ENCODE measurements around the gene USP32.
A peak's percentile ranks its signal among the peaks of the same experiment; 100 is the strongest.
"Not testable (repeated sequence)": the region's sequence is repeated elsewhere in the genome, so short reads cannot be mapped to it uniquely, and the experiment has no call there.

USP32 gene, protein sequence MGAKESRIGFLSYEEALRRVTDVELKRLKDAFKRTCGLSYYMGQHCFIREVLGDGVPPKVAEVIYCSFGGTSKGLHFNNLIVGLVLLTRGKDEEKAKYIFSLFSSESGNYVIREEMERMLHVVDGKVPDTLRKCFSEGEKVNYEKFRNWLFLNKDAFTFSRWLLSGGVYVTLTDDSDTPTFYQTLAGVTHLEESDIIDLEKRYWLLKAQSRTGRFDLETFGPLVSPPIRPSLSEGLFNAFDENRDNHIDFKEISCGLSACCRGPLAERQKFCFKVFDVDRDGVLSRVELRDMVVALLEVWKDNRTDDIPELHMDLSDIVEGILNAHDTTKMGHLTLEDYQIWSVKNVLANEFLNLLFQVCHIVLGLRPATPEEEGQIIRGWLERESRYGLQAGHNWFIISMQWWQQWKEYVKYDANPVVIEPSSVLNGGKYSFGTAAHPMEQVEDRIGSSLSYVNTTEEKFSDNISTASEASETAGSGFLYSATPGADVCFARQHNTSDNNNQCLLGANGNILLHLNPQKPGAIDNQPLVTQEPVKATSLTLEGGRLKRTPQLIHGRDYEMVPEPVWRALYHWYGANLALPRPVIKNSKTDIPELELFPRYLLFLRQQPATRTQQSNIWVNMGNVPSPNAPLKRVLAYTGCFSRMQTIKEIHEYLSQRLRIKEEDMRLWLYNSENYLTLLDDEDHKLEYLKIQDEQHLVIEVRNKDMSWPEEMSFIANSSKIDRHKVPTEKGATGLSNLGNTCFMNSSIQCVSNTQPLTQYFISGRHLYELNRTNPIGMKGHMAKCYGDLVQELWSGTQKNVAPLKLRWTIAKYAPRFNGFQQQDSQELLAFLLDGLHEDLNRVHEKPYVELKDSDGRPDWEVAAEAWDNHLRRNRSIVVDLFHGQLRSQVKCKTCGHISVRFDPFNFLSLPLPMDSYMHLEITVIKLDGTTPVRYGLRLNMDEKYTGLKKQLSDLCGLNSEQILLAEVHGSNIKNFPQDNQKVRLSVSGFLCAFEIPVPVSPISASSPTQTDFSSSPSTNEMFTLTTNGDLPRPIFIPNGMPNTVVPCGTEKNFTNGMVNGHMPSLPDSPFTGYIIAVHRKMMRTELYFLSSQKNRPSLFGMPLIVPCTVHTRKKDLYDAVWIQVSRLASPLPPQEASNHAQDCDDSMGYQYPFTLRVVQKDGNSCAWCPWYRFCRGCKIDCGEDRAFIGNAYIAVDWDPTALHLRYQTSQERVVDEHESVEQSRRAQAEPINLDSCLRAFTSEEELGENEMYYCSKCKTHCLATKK (N-terminal part only)

GRCh38 chr17:60392042-60392844 is at the start of gene USP32:
Gene USP32 (minus strand): TSS chr17:60392133. CDS start chr17:60391939, 194 bp downstream.
- DNase-seq, result peak; percentile 98 to 99

- DNase-seq, result no peak
These were observed 47.6 kb upstream of the USP32 start for GRCh38 chr17:60439501-60439900.

DNA sequence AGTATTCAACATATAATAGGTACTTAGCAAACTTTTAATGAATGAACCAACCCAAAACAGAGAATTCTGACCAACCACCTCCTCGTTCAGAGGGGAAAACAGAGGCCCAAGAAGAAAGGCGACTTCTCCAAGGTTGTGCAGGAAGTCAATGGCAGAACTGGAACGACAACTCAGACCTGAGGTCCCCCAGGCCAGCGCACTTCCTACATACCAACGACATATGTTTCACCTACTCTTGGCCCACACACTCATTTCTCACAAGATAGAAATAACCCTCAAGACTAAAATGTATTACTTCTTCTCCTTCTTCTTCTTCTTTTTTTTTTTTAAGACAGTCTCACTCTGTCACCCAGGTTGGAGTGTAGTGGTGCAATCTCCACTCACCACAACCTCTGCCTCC is 44.7 kb upstream of the USP32 start:
- no peak for DNase-seq

DNA sequence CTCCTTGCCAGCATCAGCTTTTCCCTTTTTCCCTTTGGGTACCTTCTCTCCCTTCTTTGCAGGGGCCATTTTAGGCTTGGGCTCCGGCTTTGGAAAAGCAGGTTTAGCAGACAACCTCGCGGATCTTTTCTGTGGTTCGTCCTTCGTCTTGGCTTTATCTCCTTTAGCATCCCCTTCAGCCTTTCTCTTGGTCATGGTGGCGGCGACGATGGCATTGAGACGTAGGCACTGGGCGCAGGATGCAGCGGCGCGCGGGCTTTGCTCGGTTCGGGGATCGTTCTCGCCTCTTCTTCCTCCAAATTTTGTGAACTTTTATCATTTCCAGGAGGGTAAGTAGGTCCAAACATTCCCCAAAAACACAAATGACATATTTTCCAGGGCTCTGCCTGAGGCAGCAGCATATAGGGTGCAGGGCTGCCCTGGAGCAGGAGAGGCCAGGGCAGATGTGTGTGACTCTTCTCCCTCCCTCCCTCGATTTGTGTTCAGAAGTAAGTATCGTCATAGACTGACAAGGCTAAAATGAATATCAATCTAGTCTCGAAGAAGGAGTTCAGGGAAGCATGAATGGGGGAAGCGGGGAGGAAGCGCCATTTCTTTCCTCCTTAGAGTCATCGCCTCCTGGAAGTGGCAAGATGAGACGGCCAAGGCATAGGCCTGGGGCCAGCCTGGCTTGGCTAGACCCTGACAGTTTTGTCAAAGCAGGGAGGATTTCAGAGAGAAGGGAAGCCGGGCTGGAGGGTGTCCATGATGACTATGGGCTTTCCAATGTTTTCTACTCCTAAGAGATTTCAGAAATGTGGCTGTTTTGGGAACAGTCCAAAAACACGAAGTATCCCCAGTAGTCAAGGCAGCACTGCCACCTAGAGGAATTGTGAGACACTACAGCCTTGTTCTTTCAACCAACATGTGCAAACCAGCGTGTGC is 43.6 kb upstream of the USP32 start:
- peak; percentile 55 to 76 for DNase-seq

- not testable (repeated sequence) for DNase-seq
These were observed 41.4 kb upstream of the USP32 start for GRCh38 chr17:60433021-60433997.

DNA sequence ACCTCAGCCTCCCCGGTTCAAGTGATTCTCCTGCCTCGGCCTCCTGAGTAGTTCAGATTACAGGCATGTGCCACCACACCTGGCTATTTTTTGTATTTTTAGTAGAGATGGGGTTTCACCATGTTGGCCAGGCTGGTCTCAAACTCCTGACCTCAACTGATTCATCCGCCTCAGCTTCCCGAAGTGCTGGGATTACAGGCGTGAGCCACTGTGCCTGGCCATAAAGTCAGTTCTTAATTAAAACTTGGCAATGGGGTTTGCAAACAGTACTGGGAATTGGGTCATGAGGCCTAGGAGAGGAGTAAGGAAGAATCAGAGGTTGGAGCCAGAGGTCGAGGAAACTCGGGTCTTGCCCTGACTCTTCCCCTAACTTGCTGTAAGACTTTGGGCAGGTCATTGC is 38.6 kb upstream of the USP32 start:
- DNase-seq, result not testable (repeated sequence)

DNA sequence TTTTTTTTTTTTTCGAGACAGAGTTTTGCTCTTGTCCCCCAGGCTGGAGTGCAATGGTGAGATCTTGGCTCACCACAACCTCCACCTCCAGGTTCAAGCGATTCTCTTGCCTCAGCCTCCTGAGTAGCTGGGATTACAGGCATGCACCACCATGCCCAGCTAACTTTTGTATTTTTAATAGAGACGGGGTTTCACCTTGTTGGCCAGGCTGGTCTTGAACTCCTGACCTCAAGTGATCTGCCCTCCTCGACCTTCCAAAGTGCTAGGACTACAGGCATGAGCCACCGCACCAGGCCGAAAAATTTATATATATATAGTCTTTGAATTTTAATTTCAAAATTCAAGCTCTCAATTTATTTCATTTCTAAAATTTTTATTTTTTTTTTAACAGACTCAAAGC is 36.6 kb upstream of the USP32 start:
- DNase-seq, result not testable (repeated sequence)

DNA sequence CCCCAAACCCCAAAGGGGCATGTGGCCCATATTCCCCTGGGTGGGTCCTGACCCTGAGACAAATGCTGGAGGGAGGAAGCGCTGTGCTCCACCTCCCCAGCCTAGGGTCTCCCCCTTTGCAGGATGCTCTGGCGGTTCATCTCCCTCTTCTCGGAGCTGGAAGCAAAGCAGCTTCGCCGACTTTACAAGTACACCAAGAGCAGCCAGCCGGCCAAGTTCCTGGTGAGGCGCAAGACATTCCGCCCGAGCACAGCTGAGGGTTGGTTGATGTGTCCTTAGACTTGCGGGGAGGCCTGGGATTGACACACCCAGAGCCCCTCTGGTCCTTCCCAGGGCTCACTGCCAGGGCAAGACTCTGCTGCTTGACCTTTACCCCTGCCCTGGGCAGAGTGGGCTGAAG is 34.7 kb upstream of the USP32 start:
- DNase-seq, result no peak

DNA sequence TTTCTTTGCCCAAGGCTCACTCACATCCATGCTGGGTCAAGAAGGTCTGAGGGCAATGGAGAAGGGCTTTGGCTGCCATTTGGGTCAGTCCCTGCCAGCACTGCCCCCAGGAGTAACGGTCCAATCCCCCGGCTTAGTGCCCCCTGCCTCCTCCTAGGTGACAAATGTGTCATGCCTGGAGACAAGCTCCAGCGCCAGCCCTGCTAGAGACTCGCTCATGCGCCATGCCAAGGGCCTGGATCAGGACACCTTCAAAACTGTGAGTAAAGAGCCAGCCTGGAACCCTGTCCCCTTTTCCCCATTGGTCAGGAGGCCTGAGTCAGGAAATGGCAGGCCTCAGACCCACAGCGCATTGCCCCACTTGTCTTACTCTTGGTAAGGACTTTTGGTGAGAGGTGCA is 33.7 kb upstream of the USP32 start:
- DNase-seq, result no peak

GRCh38 chr17:60423865-60424264 is 31.9 kb upstream of the USP32 start:
- DNase-seq, result no peak

- no peak for DNase-seq
These were observed 30.3 kb upstream of the USP32 start, which contains the start of gene CHCT1 for GRCh38 chr17:60422162-60422665. Gene CHCT1 (plus strand): TSS chr17:60422489. CDS start chr17:60422593, 104 bp downstream.

DNA sequence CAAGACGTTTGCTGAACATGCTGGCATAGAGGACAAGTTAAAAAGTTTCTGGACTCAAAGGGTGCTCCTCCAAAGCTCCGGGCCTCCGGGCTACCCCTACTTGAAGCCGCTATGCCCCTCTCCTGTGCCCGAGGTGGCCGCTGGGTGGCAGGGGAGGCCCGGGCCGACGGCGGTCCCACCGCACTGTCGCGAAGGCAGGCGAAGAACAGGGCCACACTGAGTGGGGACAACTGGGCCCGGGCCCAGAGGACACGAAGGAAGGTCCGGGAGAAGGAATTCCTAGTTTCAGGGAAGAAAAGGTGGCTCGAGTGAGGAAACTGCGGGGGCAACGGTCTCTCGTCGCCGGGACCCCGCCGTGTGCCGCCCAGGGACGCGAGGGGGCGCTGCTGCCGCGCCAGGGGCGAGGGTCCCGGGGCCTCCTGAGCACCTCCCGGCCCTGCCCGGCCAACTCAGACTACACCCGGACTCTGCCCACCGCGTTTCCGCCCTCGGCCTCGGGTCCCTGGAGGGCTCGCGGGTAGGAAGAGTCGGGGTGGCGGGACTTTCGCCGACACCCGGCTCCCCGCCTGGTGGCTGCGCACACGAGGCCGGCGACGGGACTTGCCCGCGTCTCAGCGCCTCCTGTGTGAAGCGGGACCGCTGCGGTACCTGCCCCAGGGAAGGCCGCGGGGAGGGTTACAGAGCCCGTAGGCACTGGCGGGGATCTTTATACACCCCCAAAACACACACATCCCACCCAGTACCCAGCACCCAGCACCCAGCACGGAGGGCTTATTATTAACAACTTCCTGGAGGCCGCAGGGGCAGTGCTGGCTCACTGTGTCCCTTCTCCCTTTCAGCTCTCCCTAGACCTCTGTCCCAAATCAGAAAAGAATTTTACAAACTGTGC is 29.6 kb upstream of the USP32 start:
- DNase-seq, result peak; percentile 74 to 78

- DNase-seq, result not testable (repeated sequence)
These were observed 27.9 kb upstream of the USP32 start for GRCh38 chr17:60419875-60420274.

DNA sequence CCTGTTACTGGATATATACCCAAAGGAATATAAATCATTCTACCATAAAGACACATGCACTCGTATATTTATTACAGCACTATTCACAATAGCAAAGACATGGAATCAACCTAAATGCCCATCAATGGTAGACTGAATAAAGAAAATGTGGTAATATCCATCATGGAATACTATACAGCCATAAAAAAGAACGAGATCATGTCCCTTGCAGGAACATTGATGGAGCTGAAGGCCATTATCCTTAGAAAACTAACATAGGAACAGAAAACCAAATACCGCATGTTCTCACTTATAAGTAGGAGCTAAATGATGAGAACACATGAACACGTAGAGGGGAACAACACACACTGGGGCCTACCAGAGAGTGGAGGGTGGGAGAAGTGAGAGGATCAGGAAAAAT is 27.1 kb upstream of the USP32 start:
- not testable (repeated sequence) for DNase-seq

- DNase-seq, result no peak
These were observed 24.5 kb upstream of the USP32 start for GRCh38 chr17:60416368-60416925.

DNA sequence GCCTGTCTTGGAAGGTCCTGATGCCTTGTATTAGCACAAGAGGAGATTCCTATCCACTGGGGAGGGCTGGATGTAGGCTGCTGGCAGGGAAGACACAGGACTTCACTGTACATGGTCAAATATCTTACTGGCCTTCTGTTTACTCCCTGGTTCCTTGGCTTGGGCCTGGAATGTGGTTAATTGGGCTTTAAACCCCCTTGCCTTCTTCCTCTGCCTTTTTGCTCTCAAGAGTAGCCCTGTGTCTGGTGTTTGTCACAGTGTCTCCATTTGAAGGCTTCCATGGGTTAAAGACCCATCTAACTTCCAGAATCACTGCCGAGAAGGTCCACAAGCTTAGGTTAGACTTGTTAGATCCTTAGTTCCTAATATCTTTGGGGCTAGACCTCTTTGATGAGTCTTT is 23.2 kb upstream of the USP32 start:
- DNase-seq, result no peak

DNA sequence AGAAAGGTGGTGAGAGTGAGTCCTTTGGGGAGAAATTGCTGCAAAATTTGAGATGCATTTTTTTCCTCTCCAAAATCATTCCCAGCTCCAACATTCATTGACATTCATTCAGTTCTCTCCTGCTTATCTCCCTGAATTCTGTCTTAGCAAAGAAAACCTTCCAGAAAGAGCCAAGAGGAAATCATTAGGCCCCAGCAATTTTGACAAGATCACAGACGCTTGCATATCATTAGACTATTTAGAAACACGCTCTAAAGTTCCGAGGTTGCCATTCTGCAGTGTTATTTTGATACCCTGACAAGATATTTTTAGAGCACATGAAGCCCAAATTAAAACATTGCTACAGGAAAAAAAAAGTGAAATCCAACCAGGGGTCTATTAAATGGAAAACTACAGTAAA is 20.8 kb upstream of the USP32 start:
- no peak for DNase-seq

GRCh38 chr17:60410001-60410400 is 18.1 kb upstream of the USP32 start:
- no peak for DNase-seq

Measured in CD4-positive, alpha-beta T cell treated with Interleukin-4 for 1 hour (primary cell).